Caco-2 (cell line): ENCODE data around the gene MACROD2. TPM values are rescaled to one million over a fixed set of nuclear protein-coding genes. Genes with fewer than 3 reads are reported as not detected.
A peak's percentile ranks its signal among the peaks of the same experiment; 100 is the strongest.

Experiments used
- BruUV-seq: library from RNA; stranded (reverse); fragments of 400-500 nt; replicated peaks from 2 replicates; lab custom pipeline; 2021; lab: Mats Ljungman, UMichigan
- CTCF ChIA-PET: fragments of 300-600 bp; sonication (Branson Sonifier 250); formaldehyde crosslinking; loops from one replicate; lab custom pipeline; 2022; ENCODE audit warnings: antibody characterized with exemption; lab: Charles Lee
- POLR2A ChIA-PET: fragments of 300-600 bp; sonication (Branson Sonifier 250); formaldehyde crosslinking; loops from one replicate; lab custom pipeline; 2022; ENCODE audit warnings: antibody characterized with exemption; lab: Charles Lee
- DNase-seq, 2 experiments: peaks; one replicate each; pipeline versions ENCODE4 v3.0.0 to v3.0.0-alpha.2; 2020 to 2022
- H3K27me3 ChIP-seq: replicated peaks from 2 replicates; pipeline ENCODE4 v1.6.0; 2011; ENCODE audit warnings: low read length; ENCODE audit not compliant: control insufficient read depth, insufficient read depth
- H3K36me3 ChIP-seq: 2 replicates; pipeline ENCODE4 v1.5.1; 2011; ENCODE audit warnings: low read length; ENCODE audit not compliant: control insufficient read depth, insufficient read depth
- H3K4me1 ChIP-seq: fragments of 250-450 bp; sonication (Bioruptor Pico); 2 replicates; pipeline ENCODE4 v1.5.1; 2020; ENCODE audit warnings: mild to moderate bottlenecking
- H3K4me3 ChIP-seq: 2 replicates; pipeline ENCODE4 v1.5.1; 2011; ENCODE audit warnings: low read depth, mild to moderate bottlenecking, control low read depth, low read length
- H3K9me3 ChIP-seq: fragments of 250-450 bp; sonication (Bioruptor Pico); 2 replicates; pipeline ENCODE4 v1.5.1; 2020; ENCODE audit warnings: mild to moderate bottlenecking, moderate library complexity
- H3K27ac Mint-ChIP-seq: one replicate; pipeline ENCODE4 v1.8.0; 2022; ENCODE audit warnings: mixed read lengths; ENCODE audit not compliant: unreplicated experiment
- H3K27me3 Mint-ChIP-seq: one replicate; pipeline ENCODE4 v1.8.0; 2022; ENCODE audit warnings: mixed read lengths; ENCODE audit not compliant: insufficient read depth, unreplicated experiment
- H3K36me3 Mint-ChIP-seq: one replicate; pipeline ENCODE4 v1.8.0; 2022; ENCODE audit warnings: mild to moderate bottlenecking, mixed read lengths; ENCODE audit not compliant: insufficient read depth, unreplicated experiment
- H3K4me1 Mint-ChIP-seq: one replicate; pipeline ENCODE4 v1.8.0; 2022; ENCODE audit warnings: low read depth, mixed read lengths; ENCODE audit not compliant: unreplicated experiment
- H3K4me3 Mint-ChIP-seq: one replicate; pipeline ENCODE4 v1.8.0; 2022; ENCODE audit warnings: mild to moderate bottlenecking, moderate library complexity, mixed read lengths; ENCODE audit not compliant: unreplicated experiment
- H3K9me3 Mint-ChIP-seq: one replicate; pipeline ENCODE4 v1.8.0; 2022; ENCODE audit warnings: mixed read lengths; ENCODE audit not compliant: unreplicated experiment
- intact Hi-C: fragments of 100-400 bp; cut with micrococcal nuclease; formaldehyde crosslinking; loops from one replicate; pipeline ENCODE4 v1.10.0; 2022; ENCODE audit not compliant: unreplicated experiment
- total RNA-seq: library from RNA; stranded (reverse); gene quantifications from 2 replicates; pipeline ENCODE4 v1.2.3, GENCODE V29; 2022
- TF ChIP-seq, protein P1 (sequence below), 2 experiments: fragments of 200-600 bp in 1 of 2; IDR thresholded peaks; 1 replicate in 1 of 2; 2 replicates in 1 of 2; pipeline versions ENCODE4 v1.5.1 to v1.8.0; 2011 to 2022; ENCODE audit warnings: antibody characterized with exemption in 1 of 2, control low read depth in 1 of 2, inconsistent platforms in 1 of 2, low read depth in 1 of 2, low read length in 1 of 2, mild to moderate bottlenecking in 1 of 2, moderate library complexity in 1 of 2; ENCODE audit not compliant: insufficient read depth in 1 of 2, severe bottlenecking in 1 of 2, unreplicated experiment in 1 of 2

Gene MACROD2
- total RNA-seq, 1 experiment from 2014 or later: 6.4 TPM

DNA sequence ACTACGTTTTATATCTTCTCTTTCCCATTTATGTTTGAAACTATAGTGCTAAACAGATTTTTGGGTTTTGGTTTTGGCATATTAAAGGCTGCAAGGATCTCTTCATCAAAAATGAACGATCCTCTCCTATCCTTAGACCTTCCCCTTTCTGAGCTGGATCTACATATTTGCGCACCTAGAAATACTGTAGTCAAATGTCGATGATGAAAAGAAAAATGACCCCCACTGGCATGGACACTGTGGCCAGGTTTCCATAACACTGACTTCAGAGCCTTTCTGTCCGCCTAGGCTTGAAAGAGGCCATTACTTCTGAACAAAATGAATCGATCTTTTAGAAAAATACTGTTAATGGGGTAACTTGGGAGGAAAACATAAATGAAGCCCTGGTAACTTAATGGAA is 336.3 kb downstream of the MACROD2 start:
- intact Hi-C loops: loop anchor here (5.0 to 10.0 kb wide), 4 partner anchors 139 to 1603 kb away; no protein-coding TSS in a partner anchor
- peaks cover 18% of the 10 kb centered on the region for H3K4me1 Mint-ChIP-seq
- Histone ChIP-seq H3K4me3 (no peak overlapping the region), H3K9me3 (no peaks in the 10 kb centered on the region), H3K4me1 (no peaks in the 10 kb centered on the region; the same call in 1 of the 2 replicates), H3K27me3 (no peaks in the 10 kb centered on the region), H3K36me3 (peaks cover 3% of the 10 kb centered on the region)
- CTCF ChIA-PET: no interaction called here
- H3K9me3 Mint-ChIP-seq: no peaks in the 10 kb centered on the region
- TF ChIP-seq, protein P1, sequence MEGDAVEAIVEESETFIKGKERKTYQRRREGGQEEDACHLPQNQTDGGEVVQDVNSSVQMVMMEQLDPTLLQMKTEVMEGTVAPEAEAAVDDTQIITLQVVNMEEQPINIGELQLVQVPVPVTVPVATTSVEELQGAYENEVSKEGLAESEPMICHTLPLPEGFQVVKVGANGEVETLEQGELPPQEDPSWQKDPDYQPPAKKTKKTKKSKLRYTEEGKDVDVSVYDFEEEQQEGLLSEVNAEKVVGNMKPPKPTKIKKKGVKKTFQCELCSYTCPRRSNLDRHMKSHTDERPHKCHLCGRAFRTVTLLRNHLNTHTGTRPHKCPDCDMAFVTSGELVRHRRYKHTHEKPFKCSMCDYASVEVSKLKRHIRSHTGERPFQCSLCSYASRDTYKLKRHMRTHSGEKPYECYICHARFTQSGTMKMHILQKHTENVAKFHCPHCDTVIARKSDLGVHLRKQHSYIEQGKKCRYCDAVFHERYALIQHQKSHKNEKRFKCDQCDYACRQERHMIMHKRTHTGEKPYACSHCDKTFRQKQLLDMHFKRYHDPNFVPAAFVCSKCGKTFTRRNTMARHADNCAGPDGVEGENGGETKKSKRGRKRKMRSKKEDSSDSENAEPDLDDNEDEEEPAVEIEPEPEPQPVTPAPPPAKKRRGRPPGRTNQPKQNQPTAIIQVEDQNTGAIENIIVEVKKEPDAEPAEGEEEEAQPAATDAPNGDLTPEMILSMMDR (IDR thresholded peaks at IDR 0.05; ENCODE audit: insufficient read depth in 1 of 2, low read depth in 1 of 2, low read length in 1 of 2, severe bottlenecking in 1 of 2, unreplicated experiment in 1 of 2): no peak
- no peak for DNase-seq
- peaks cover 81% of the 10 kb centered on the region for H3K36me3 Mint-ChIP-seq
- POLR2A ChIA-PET: no interaction called here
- H3K27ac Mint-ChIP-seq: no peak overlapping the region
- no TSS peak for BruUV-seq
- H3K27me3 Mint-ChIP-seq: no peaks in the 10 kb centered on the region
- H3K4me3 Mint-ChIP-seq: peak overlapping the region; percentile 63

DNA sequence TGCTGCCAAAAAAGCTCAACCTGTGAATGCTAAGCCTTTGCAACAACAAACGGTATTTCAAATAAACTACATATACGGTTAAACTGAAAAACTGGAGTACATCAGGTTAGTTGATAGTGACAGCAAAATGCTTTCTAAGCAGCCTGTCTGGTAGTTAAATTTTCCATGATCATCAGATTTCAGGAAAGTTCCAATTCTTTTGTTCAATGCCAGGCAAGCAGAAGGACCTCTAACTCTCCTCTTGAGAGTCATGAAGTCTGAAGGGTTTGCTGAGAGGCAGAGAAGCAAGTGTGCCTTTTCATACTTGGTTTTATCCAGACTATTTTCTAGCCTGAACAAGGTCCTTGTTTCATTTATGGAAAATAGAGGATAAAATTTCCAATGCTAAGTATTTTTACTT is 337.6 kb downstream of the MACROD2 start:
- TF ChIP-seq, protein P1 (IDR thresholded peaks at IDR 0.05; ENCODE audit: insufficient read depth in 1 of 2, low read depth in 1 of 2, low read length in 1 of 2, severe bottlenecking in 1 of 2, unreplicated experiment in 1 of 2): no peak
- DNase-seq: no peak
- H3K9me3 ChIP-seq: no peaks in the 10 kb centered on the region
- BruUV-seq: no TSS peak
- POLR2A ChIA-PET: no interaction called here
- no peak overlapping the region for H3K4me3 ChIP-seq
- H3K9me3 Mint-ChIP-seq: no peaks in the 10 kb centered on the region
- H3K27ac Mint-ChIP-seq: peak overlapping the region; percentile 69
- peak overlapping the region; percentile 77 for H3K4me3 Mint-ChIP-seq
- no peaks in the 10 kb centered on the region for H3K27me3 ChIP-seq
- intact Hi-C loops: loop anchor here (1.0 to 10.0 kb wide), 5 partner anchors 141 to 1602 kb away; no protein-coding TSS in a partner anchor
- no peaks in the 10 kb centered on the region; the same call in 1 of the 2 replicates for H3K36me3 ChIP-seq
- no peaks in the 10 kb centered on the region for H3K27me3 Mint-ChIP-seq
- CTCF ChIA-PET: no interaction called here
- peaks cover 18% of the 10 kb centered on the region for H3K4me1 Mint-ChIP-seq
- H3K36me3 Mint-ChIP-seq: peaks cover 84% of the 10 kb centered on the region
- no peaks in the 10 kb centered on the region; the same call in 1 of the 2 replicates for H3K4me1 ChIP-seq

DNA sequence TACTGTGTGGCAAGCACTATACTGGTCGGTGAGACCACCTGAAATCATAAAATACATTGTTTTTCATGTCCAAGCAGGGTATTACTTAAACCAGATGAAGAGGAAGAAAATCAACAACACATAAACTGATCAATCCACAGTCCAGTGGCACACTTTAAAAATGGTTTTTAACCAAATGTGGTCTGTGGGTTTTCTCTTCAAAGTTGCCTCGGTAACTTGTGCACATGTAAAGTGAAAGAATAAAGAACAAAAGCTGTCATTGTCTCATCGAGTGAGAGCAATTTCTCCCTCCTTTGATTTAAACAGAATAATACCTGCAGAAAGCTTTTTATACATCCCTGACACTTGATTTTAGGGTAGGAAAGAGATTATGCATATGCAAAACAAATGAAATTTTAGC is 338.4 kb downstream of the MACROD2 start:
- TF ChIP-seq, protein P1 (IDR thresholded peaks at IDR 0.05; ENCODE audit: insufficient read depth in 1 of 2, low read depth in 1 of 2, low read length in 1 of 2, severe bottlenecking in 1 of 2, unreplicated experiment in 1 of 2): no peak
- Histone ChIP-seq H3K4me3 (peak overlapping the region; percentile 10; the same call in 1 of the 2 replicates), H3K36me3 (no peaks in the 10 kb centered on the region; the same call in 1 of the 2 replicates), H3K9me3 (no peaks in the 10 kb centered on the region), H3K27me3 (no peaks in the 10 kb centered on the region), H3K4me1 (peaks cover 1% of the 10 kb centered on the region)
- H3K4me3 Mint-ChIP-seq: peak overlapping the region; percentile 77
- H3K27ac Mint-ChIP-seq: peak overlapping the region; percentile 69
- H3K9me3 Mint-ChIP-seq: no peaks in the 10 kb centered on the region
- H3K27me3 Mint-ChIP-seq: no peaks in the 10 kb centered on the region
- H3K4me1 Mint-ChIP-seq: peaks cover 18% of the 10 kb centered on the region
- no peak for DNase-seq
- no TSS peak for BruUV-seq
- intact Hi-C loops: loop anchor here (1.0 to 10.0 kb wide), 5 partner anchors 141 to 1601 kb away; no protein-coding TSS in a partner anchor
- ChIA-PET POLR2A (no interaction called here), CTCF (interaction anchor here (1.1 kb wide), 1 partner anchor 192 kb away, joined by 4 read pairs; no protein-coding TSS in a partner anchor)
- H3K36me3 Mint-ChIP-seq: peaks cover 76% of the 10 kb centered on the region
